GM03348 (cell line): Measurements from ENCODE around the gene FBP1.
A peak's percentile ranks its signal among the peaks of the same experiment; 100 is the strongest.
"Not testable (repeated sequence)": the region's sequence is repeated elsewhere in the genome, so short reads cannot be mapped to it uniquely, and the experiment has no call there.

Experiments
- DNase-seq: peaks from one replicate; pipeline ENCODE4 v3.0.0; 2012; ENCODE audit warnings: low spot score

FBP1 gene

DNA sequence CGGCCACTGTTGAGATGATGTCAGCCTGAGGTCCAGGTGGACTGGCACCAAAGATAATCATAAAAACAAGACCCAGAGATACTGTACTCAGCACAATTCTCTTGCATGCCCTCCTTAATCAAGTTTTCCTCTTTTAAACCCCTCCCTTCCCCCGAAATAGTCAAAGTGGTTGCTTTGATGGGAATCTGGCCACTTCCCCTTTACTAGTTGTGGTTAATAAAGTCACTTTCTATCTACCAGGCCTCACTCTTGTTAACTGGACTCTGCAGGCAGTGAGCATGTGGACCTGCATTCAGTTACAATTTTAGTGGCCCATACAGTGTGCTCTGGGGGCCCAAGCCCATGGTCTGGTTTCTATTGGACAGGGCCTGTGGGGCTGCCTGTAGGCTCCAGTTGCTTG, 63.2 kb downstream of the FBP1 start:
- no peak for DNase-seq

DNA sequence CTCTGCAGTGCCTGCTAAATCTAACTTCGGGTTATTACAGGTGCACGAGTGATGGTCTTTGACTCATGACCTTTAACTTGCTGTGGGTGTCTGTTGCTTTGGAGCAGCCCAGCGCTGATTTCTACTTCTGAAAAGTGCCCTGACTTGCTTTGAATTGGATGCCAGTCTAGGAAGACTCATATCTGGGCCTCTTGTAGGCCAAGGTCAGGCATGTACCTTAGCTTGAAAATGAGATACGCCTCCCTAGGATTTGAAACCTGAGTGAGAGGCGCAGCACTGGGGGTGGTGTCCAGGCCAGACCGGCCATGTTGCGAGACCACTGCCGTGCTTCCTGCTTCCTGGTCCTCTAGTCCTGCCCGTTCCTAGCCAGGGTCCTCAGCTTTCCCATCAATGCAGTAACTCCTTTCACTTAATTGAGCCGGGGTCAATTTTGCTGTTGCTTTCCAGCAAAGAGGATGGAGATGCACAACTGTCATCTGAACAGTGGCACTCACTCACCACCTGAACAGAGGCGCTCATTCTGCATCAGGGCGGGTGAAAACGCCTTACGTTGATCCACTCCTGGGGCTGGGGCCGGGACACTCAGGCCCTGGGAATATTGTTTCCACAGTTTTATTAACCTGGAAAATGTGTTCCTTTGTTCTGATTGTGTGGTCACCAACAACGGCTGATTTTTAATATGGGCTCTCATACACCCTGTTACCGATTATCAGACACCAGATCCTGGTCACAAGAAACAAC, 70.2 kb downstream of the FBP1 start:
- DNase-seq, result no peak

DNA sequence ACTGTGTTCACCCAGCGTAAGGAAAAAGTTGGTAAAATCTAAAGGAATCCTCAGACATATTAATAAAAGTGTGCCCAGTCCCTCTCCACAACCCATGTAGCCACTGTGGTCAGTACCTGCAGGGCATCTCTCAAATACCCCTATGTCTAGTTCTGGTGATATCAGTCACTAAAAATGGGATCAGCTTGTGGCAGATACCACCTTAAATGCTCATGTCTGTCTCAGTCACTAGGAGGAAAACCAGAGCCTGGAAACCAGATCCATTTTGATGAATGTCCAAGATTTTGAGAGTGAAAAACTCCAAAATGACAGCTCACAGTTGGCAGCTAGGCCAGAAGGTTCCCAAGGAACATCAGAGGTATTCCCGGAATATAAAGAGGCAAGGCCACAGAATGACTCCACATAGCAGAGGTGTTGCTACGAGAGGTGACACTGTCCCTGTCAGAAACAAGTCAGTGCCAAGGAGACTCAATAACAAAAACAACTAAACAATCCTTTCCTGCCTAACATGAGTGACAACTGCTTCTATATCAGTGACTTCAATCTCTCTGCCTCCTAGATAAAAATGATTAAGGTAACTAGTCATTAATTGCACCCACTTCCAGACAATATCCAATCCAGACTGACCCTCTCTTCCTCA, 70.9 kb downstream of the FBP1 start:
- no peak for DNase-seq

DNA sequence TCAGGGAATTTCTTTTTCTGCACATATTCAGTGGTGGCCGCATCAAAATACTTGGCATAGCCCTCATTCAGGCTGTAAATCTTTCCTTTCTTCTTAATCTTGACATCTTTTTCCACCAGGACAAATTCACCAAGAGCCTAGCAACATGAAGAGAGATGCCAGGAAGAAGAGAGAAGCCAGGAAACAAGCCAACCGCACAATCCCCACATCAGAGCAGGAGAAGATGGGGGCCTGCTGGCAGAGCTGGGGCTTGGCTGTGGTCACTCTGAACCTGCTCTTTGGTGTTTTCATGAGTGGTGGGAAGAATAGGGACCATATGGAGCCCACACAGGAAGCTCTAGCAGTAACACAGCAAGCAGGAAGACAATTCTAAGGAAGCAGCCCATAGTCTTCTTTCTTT, 72.0 kb downstream of the FBP1 start:
- DNase-seq, result no peak

DNA sequence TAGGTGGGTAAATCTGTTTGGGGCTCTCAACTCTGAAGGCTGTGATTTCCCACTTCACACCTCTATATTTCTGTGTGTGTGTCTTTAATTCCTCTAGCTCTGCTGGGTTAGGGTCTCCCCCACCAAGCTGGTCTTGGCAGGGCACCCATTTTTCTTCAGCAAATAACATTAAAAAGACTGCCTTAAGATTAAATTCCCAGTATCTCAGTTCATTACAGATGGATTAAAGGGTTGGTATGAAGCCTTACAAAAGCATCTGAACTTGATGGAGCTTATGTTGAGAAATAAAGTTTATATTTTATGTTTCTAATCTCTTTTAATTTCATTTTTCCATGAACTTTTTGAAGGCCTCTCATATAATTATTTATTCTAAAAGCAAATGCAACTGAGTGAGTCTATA, 72.8 kb downstream of the FBP1 start:
- no peak for DNase-seq

DNA sequence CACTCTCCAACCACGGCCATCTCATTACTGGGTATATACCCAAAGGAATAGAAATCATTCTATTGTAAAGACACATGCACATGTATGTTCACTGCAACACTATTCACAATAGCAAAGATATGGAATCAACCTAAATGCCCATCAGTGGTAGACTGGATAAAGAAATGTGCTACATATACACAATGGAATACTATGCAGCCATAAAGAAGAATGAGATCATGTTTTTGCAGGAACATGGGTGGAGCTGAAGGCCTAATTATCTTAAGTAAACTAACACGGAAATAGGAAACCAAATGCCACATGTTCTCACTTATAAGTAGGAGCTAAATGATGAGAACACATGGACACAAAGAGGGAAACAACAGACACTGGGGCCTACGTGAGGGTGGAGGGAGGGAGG, 75.0 kb downstream of the FBP1 start:
- not testable (repeated sequence) for DNase-seq

DNA sequence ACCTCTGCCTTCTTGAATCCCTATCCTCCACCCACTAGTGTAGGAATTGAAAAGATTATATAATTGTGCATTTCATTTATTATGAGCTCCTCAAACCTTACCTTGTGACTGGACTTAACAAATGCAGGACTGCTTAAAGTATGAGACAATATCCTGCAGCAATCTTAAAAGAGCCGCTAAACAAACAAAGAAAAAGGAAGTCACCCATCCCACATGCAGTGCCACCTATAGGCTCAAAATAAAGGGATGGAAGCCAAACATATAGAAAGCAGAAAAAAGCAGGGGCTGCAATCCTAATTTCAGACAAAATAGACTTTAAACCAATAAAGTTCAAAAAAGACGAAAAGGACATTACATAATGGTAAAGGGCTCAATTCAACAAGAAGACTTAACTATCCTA, 75.8 kb downstream of the FBP1 start:
- DNase-seq, result no peak

DNA sequence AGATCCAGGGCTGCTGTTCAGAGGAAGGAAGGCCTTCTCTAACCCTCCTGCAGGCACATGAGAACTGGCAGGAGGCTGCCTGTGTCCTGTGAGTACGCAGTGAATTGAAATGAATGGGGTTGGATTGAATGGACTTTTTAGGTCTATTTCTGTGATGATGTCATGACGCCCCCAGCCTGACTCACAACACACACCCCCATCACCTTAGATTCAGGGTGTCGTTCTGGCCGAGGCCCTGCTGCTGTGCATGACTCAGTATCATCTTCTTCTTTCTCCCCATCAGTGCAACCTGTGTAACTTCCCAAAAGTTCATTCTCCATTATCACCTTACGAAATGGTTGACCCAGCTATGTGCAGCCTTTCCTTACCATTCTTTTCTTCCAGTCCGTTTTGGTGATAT, 79.1 kb downstream of the FBP1 start:
- no peak for DNase-seq

DNA sequence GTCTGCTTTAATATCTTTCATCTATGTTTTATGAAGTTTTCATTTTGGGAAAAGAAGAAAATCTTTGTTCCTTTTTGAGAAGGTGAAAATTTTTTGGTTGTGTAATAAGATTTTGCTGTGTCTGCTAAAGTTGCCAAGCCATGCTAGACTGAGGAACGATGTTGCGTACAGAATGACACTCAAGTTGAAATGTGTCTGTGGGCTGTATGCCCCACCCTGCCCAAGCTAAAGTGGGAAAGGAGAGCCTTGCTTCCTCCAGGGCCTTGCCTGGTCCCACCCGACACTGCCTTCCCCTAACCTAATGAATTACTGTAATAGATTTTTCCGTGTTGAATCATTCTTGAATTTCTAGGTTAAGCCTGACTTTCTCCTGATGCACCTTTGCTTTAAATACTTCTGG, 81.9 kb downstream of the FBP1 start:
- DNase-seq, result no peak

DNA sequence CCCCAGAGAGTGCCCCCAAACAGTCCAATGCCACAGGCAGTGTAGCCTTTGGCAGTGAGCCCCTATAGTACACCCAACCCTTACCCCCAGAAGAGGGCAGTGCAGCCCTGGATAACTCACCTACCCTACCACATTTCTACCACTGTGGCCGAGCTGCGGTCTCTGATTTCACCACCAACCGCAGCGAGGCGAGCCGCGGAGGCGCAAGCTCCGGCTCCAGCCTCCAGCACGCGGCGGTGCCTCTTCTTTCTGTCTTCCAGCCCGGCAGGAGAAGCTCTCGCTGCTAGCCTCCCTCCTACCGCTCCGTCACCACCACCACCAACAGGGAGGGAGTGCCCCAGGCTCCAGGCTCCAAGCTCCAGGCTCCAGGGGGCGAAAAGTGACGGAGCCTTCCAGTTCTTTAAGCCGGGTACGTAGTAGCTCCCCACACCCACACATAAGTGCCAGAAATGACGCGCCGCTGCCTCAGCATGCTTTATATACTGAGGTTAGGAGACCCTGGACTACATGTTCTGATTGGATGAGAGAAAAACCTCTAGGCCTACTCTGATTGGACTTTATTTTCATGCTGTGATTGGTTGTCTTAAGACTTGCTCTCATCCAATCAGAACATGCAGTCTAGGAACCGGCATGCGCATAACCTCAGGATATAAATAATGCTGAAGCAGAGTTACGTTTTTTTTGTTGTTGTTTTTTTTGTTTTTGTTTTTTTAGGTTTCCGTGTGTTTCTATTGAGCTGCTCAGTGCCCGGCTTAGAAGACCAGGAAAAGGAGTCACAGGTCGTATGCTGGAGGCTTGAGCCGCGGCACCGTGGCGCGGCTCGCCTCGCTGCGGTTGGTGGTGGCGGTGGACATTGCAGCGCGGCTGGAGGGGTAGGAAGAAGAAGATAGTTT, 84.6 kb downstream of the FBP1 start, which contains the start of gene PCAT7:
Gene PCAT7 (plus strand): TSS at position 645 of the 893 bp plus-strand sequence.
- DNase-seq, result peak; percentile 82

DNA sequence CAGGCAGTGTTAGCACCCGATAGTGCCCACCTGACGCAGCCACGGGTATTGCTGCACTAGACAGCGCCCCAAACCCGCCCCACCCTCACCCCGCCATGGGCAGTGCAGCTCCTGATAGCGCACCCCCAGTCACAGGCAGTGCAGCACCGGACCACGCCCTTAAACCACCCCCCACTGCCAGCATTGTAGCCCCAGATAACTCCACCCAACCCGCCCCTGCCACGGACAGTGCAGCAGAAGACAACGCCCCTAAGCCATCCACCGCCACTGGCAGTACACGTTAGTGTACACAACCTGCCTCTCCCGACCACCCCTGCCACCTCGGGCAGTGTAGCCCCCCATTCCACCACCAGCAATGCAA, 85.3 kb downstream of the FBP1 start:
- no peak for DNase-seq
